K562 treated with DMSO at 1 percent for 24 hours (cell line): Measurements from ENCODE around the gene ZNF860. TPM values are rescaled to one million over a fixed set of nuclear protein-coding genes. Genes with fewer than 3 reads are reported as not detected.

Source experiments
- total RNA-seq: library from RNA; unstranded; fragments of 300-600 nt; gene quantifications from 2 replicates; pipeline ENCODE4 v1.2.3, GENCODE V29; 2022; ENCODE audit warnings: low read depth; ENCODE audit not compliant: insufficient read depth

Gene ZNF860
- not detected in 2 replicates for total RNA-seq

DNA sequence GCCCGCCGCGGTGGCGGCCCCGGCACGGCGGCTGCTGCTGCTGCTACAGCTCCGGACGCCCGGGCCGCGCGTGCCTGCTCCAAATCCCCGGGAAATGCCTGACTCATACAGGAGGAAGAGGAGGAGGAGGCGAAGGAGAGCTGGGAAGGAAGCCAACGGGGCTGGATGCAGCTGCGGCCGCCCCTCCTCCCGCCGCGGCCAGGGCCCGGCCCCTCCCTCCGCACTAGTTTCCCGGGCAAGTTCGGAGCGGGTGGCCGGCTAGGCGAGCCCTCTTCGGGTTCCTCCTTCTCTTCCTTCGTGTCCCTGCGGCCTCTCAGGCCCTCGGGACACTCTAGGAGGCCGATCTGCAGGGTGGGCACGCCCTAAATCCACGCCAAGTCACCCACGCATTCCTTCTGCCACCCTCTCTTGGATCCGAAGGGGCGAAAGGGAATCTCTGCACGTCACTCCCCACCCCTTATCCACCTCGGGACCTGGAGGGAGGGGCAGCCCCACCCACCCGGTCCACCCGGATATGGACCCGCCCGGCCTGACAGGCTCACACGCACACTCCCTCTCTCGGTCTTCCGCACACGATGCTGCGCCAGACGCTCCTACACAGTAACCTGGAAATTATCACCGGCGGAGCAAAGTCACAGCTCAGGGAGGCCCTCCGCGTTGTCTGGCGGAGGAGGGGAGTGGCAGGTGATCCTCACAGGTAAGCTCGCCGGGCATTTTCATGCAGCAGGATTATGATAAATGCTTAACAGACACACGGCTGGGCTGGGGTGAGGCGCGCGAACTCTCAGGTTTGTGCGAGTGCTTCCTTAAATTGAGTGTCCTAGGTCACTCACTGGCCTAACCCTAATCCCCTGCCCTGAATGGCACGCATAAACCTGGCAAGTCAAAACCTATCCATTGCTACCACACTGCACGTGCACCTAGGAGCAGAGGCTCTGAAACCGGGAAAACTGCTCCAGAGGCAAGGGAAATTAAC is at the start of gene ZNF860, which contains the start of gene OSBPL10:
Gene ZNF860 (plus strand): TSS at position 545 of the 976 bp plus-strand sequence. CDS start 7,330 bp downstream, outside the sequence.
Gene OSBPL10 (minus strand): TSS at position 57 of the 976 bp plus-strand sequence. CDS start 83 bp downstream, outside the sequence.

Other genes with a start within 250 kb of the ZNF860 start
- 0.61 and 0.92 TPM in 2 replicates for gene OSBPL10, start 488 bp upstream of the ZNF860 start, total RNA-seq
- gene GPD1L, start 124.9 kb downstream of the ZNF860 start, total RNA-seq = 8.7 and 12.5 TPM in 2 replicates